WERI-Rb-1 (cell line): ENCODE data around the gene DOK6.

Experiments
- DNase-seq: peaks from one replicate; pipeline ENCODE4 v3.0.0-alpha.2; 2020
- H3K27ac ChIP-seq: fragments of 250-450 bp; sonication (Bioruptor Pico); 2 replicates; pipeline ENCODE4 v1.5.1; 2020; ENCODE audit warnings: mild to moderate bottlenecking, moderate library complexity
- H3K27me3 ChIP-seq: fragments of 250-450 bp; sonication (Bioruptor Pico); 2 replicates; pipeline ENCODE4 v1.5.1; 2021; ENCODE audit warnings: mild to moderate bottlenecking, low read depth, moderate library complexity; ENCODE audit not compliant: insufficient read depth, severe bottlenecking
- H3K36me3 ChIP-seq: fragments of 250-450 bp; sonication (Bioruptor Pico); 2 replicates; pipeline ENCODE4 v1.5.1; 2020; ENCODE audit warnings: mild to moderate bottlenecking, moderate library complexity
- H3K4me3 ChIP-seq: 2 replicates; pipeline ENCODE4 v1.5.1; 2011; ENCODE audit warnings: low read depth, mild to moderate bottlenecking, control low read depth, low read length
- H3K9me3 ChIP-seq: fragments of 250-450 bp; sonication (Bioruptor Pico); 2 replicates; pipeline ENCODE4 v1.5.1; 2021; ENCODE audit warnings: mild to moderate bottlenecking, moderate library complexity; ENCODE audit not compliant: severe bottlenecking
- CTCF ChIP-seq: IDR thresholded peaks from 2 replicates; pipeline ENCODE4 v1.5.1; 2011; ENCODE audit warnings: low read depth, mild to moderate bottlenecking, control low read depth, inconsistent platforms, low read length

DOK6 gene

DNA sequence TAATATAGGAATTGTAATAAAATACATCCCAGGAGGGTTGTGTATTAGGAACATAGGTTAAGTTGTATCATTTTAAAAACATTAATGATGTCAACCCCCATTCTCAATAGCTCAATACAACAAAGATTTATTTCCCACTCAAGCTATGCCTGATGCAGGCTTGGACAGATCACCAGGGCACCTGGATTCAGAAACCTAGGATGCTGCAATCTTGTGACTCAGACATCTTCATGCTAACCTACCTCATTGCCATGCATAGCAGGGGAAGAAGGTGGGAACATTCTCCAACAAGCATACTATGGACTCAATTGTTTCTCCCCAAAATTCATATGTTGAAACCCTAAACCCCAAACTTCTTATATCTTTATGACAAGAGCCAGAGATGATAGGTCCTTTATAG, 302.8 kb downstream of the DOK6 start:
- no peak overlapping the region for H3K4me3 ChIP-seq
- no peak for TF ChIP-seq CTCF
- no peaks in the 10 kb centered on the region for H3K9me3 ChIP-seq
- DNase-seq: no peak
- no peaks in the 10 kb centered on the region for H3K36me3 ChIP-seq
- H3K27ac ChIP-seq: no peak overlapping the region
- H3K27me3 ChIP-seq: no peaks in the 10 kb centered on the region

DNA sequence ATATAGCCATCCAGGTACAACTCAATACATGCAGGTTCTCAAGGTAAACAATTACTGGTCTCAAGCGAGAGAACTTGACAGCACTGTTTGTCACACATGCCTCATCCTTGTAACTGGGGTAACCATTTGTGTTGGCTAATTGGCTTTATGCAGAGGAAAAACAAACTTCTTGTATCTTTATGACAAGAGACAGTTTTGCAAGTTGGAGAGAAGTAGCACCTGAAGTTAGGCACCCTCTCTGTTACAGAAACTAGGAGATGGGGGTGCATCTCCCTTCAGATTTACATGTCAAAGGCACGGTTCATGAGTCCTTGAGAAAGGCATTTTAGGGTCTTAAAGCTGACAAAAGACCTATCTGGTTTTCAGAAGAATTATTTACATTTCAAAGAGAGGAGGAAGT, 305.3 kb downstream of the DOK6 start:
- H3K4me3 ChIP-seq: no peak overlapping the region
- no peaks in the 10 kb centered on the region for H3K27me3 ChIP-seq
- no peaks in the 10 kb centered on the region for H3K36me3 ChIP-seq
- no peaks in the 10 kb centered on the region for H3K9me3 ChIP-seq
- H3K27ac ChIP-seq: peak overlapping the region; percentile 74
- no peak for TF ChIP-seq CTCF
- DNase-seq: no peak

DNA sequence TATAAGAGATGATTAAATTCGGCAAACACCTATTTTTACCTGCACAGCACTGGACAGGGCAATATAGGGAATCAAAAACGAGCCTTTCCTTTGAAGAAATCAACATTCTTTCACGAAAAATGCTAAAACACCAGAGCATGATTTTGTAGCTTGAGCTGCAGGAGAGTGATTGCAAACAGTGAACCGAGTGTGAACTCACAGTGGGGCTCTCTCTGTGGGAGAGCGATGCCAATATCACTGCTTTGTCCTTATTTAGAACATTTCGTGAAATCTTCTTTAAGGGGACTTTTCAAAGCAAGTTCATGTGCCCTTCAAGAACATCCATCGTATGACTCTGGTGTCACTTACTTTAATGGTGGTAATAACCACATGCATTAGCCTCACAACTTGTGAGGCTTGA, 308.2 kb downstream of the DOK6 start:
- no peaks in the 10 kb centered on the region for H3K9me3 ChIP-seq
- no peak overlapping the region for H3K4me3 ChIP-seq
- H3K27ac ChIP-seq: no peak overlapping the region
- H3K27me3 ChIP-seq: no peaks in the 10 kb centered on the region
- DNase-seq: no peak
- H3K36me3 ChIP-seq: no peaks in the 10 kb centered on the region
- TF ChIP-seq CTCF: no peak

DNA sequence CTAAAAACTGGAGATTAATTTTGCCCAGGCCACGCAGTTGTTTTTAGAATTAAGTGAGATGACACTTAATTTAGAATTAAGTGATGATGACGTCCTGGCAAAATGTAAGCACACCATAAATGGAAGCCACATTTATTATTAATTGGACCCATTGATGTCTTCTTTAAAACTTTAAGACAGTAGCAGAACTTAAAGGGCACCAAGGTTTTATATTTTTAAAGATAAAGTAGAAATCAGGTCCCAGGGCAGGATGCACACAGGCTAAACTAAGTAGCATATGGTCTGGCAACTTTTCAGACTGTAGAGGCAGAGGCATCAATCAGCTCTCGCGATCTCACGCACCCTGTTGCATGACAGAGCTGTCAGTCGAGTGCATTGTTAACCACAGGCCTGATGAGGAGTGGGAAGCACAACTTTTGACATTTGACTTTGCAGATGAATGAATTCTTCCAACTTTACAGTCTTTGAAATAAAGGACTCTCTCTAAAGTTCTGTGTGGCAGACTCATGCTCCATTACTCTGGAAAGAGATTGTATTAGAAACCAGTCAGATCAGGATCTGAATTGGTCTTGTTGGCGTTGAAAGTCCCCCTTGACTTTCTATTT, 314.6 kb downstream of the DOK6 start:
- no peak for TF ChIP-seq CTCF
- Histone ChIP-seq H3K27me3 (no peaks in the 10 kb centered on the region), H3K4me3 (no peak overlapping the region), H3K9me3 (no peaks in the 10 kb centered on the region), H3K36me3 (no peaks in the 10 kb centered on the region), H3K27ac (no peak overlapping the region)
- no peak for DNase-seq

DNA sequence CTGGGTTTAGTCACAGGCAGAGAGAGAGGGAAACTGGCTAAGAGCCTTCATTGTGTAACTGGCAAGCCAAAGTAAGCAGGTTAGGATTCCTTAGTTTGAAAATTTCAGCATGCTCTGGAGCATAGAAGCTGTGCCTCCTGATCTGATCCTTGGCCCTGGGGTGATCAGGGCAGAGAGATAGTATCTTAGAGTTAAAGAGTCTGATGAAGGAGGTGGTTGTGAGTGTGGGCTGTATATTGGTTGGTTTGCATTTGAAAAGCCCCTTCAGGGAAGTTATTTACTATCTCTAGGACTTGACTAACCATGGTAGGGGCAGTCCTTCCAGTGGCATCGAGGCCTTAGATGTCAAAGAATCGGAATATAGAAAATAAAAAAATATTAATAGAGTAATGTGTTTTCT, 316.9 kb downstream of the DOK6 start:
- no peak for TF ChIP-seq CTCF
- H3K36me3 ChIP-seq: no peaks in the 10 kb centered on the region
- no peak overlapping the region for H3K27ac ChIP-seq
- no peaks in the 10 kb centered on the region for H3K9me3 ChIP-seq
- H3K4me3 ChIP-seq: no peak overlapping the region
- H3K27me3 ChIP-seq: no peaks in the 10 kb centered on the region
- no peak for DNase-seq

DNA sequence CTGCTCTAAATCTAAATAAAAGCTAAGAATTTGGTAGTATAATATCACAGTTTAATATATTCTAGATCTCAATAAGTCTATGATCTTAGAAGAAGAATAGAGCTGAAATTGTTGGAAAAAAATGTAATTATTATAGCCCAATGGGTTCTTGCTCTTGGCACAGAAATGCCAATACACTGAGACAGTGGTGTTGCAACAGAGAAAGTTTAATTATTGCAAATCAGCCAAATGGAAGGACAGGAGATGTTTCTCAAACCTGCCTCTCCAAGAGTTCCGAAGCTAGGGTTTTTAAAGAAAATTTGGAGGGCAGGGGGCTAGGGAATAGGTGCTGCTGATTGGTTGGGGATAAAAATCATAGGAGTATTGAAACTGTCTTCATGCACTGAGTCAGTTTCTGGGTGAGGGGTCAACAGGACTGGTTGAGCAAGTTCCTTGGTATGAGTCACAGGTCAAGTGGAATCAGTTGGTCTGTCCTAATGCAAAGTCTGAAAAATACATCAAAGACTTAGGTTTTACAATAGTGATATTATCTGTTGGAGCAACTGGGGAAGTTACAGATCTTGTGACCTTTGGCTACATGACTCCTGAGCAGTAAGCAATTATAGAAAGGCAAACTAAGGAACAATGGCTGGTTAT, 318.3 kb downstream of the DOK6 start:
- DNase-seq: no peak
- Histone ChIP-seq H3K27me3 (no peaks in the 10 kb centered on the region), H3K9me3 (no peaks in the 10 kb centered on the region), H3K4me3 (no peak overlapping the region), H3K27ac (no peak overlapping the region), H3K36me3 (no peaks in the 10 kb centered on the region)
- TF ChIP-seq CTCF: no peak
